ENCODE data around the gene IP6K3. TPM values are rescaled to one million over a fixed set of nuclear protein-coding genes. Genes with fewer than 3 reads are reported as not detected.

The IP6K3 gene
- polyA plus RNA-seq, 2 donors, result 0.65 to 0.96 TPM

GRCh38 chr6:33779290-33779689 lies 32.6 kb upstream of the IP6K3 start:
- H3K27ac ChIP-seq (ENCODE audit: low read depth in 2 of 2, low read length in 1 of 2), result no peak overlapping the region
- peaks cover 43 to 85% of the 10 kb centered on the region in 2 donors for H3K36me3 ChIP-seq (ENCODE audit: control insufficient read depth in 2 of 2, insufficient read depth in 2 of 2, low read length in 1 of 2)
- no peaks in the 10 kb centered on the region for H3K9me3 ChIP-seq (ENCODE audit: control insufficient read depth in 2 of 2, insufficient read depth in 1 of 2, low read depth in 1 of 2, low read length in 1 of 2)
- WGBS, 2 donors, result 84 to 92% methylated on average over 7 of the region's 7 CpGs
- H3K4me3 ChIP-seq (ENCODE audit: low read depth in 1 of 2, low read length in 2 of 2), result no peak overlapping the region
- no peaks in the 10 kb centered on the region for H3K27me3 ChIP-seq (ENCODE audit: control insufficient read depth in 1 of 2, insufficient read depth in 2 of 2, low read length in 2 of 2)
- peaks cover 0 to 2% of the 10 kb centered on the region in 2 donors for H3K4me1 ChIP-seq (ENCODE audit: control insufficient read depth in 2 of 2, insufficient read depth in 2 of 2, low read length in 1 of 2)

- Histone ChIP-seq H3K4me3 (ENCODE audit: low read depth in 1 of 2, low read length in 2 of 2) (no peak overlapping the region), H3K9me3 (ENCODE audit: control insufficient read depth in 2 of 2, insufficient read depth in 1 of 2, low read depth in 1 of 2, low read length in 1 of 2) (no peaks in the 10 kb centered on the region), H3K27ac (ENCODE audit: low read depth in 2 of 2, low read length in 1 of 2) (no peak overlapping the region), H3K4me1 (ENCODE audit: control insufficient read depth in 2 of 2, insufficient read depth in 2 of 2, low read length in 1 of 2) (peaks cover 0 to 2% of the 10 kb centered on the region in 2 donors), H3K36me3 (ENCODE audit: control insufficient read depth in 2 of 2, insufficient read depth in 2 of 2, low read length in 1 of 2) (peaks cover 41 to 82% of the 10 kb centered on the region in 2 donors), H3K27me3 (ENCODE audit: control insufficient read depth in 1 of 2, insufficient read depth in 2 of 2, low read length in 2 of 2) (no peaks in the 10 kb centered on the region)
- WGBS, 2 donors, result 87 to 90% methylated on average over 12 of the region's 12 CpGs
Observed at GRCh38 chr6:33778444-33779121, 31.9 kb upstream of the IP6K3 start.

- peaks cover 0 to 2% of the 10 kb centered on the region in 2 donors for H3K4me1 ChIP-seq (ENCODE audit: control insufficient read depth in 2 of 2, insufficient read depth in 2 of 2, low read length in 1 of 2)
- no peak overlapping the region for H3K27ac ChIP-seq (ENCODE audit: low read depth in 2 of 2, low read length in 1 of 2)
- H3K4me3 ChIP-seq (ENCODE audit: low read depth in 1 of 2, low read length in 2 of 2), result no peak overlapping the region
- H3K27me3 ChIP-seq (ENCODE audit: control insufficient read depth in 1 of 2, insufficient read depth in 2 of 2, low read length in 2 of 2), result no peaks in the 10 kb centered on the region
- 89% methylated on average over 25 of the region's 25 CpGs for WGBS, 2 donors
- H3K36me3 ChIP-seq (ENCODE audit: control insufficient read depth in 2 of 2, insufficient read depth in 2 of 2, low read length in 1 of 2), result peaks cover 38 to 79% of the 10 kb centered on the region in 2 donors
- no peaks in the 10 kb centered on the region for H3K9me3 ChIP-seq (ENCODE audit: control insufficient read depth in 2 of 2, insufficient read depth in 1 of 2, low read depth in 1 of 2, low read length in 1 of 2)
Observed at GRCh38 chr6:33777398-33778388, 31.0 kb upstream of the IP6K3 start.

- no peaks in the 10 kb centered on the region for H3K9me3 ChIP-seq (ENCODE audit: control insufficient read depth in 2 of 2, insufficient read depth in 1 of 2, low read depth in 1 of 2, low read length in 1 of 2)
- H3K27ac ChIP-seq (ENCODE audit: low read depth in 2 of 2, low read length in 1 of 2), result no peak overlapping the region
- H3K4me1 ChIP-seq (ENCODE audit: control insufficient read depth in 2 of 2, insufficient read depth in 2 of 2, low read length in 1 of 2), result peaks cover 0 to 11% of the 10 kb centered on the region in 2 donors
- H3K4me3 ChIP-seq (ENCODE audit: low read depth in 1 of 2, low read length in 2 of 2), result no peak overlapping the region
- H3K27me3 ChIP-seq (ENCODE audit: control insufficient read depth in 1 of 2, insufficient read depth in 2 of 2, low read length in 2 of 2), result no peaks in the 10 kb centered on the region
- H3K36me3 ChIP-seq (ENCODE audit: control insufficient read depth in 2 of 2, insufficient read depth in 2 of 2, low read length in 1 of 2), result peaks cover 38 to 74% of the 10 kb centered on the region in 2 donors
- WGBS, 2 donors, result 90 to 94% methylated on average over 13 of the region's 13 CpGs
Observed at GRCh38 chr6:33776764-33777163, 30.1 kb upstream of the IP6K3 start.

GRCh38 chr6:33776186-33776585 lies 29.5 kb upstream of the IP6K3 start:
- H3K27me3 ChIP-seq (ENCODE audit: control insufficient read depth in 1 of 2, insufficient read depth in 2 of 2, low read length in 2 of 2), result no peaks in the 10 kb centered on the region
- H3K4me1 ChIP-seq (ENCODE audit: control insufficient read depth in 2 of 2, insufficient read depth in 2 of 2, low read length in 1 of 2), result peaks cover 0 to 9% of the 10 kb centered on the region in 2 donors
- H3K36me3 ChIP-seq (ENCODE audit: control insufficient read depth in 2 of 2, insufficient read depth in 2 of 2, low read length in 1 of 2), result peaks cover 38 to 69% of the 10 kb centered on the region in 2 donors
- 92 to 94% methylated on average over 4 of the region's 4 CpGs for WGBS, 2 donors
- no peak overlapping the region for H3K27ac ChIP-seq (ENCODE audit: low read depth in 2 of 2, low read length in 1 of 2)
- H3K9me3 ChIP-seq (ENCODE audit: control insufficient read depth in 2 of 2, insufficient read depth in 1 of 2, low read depth in 1 of 2, low read length in 1 of 2), result no peaks in the 10 kb centered on the region
- no peak overlapping the region for H3K4me3 ChIP-seq (ENCODE audit: low read depth in 1 of 2, low read length in 2 of 2)

- H3K36me3 ChIP-seq (ENCODE audit: control insufficient read depth in 2 of 2, insufficient read depth in 2 of 2, low read length in 1 of 2), result peaks cover 38 to 59% of the 10 kb centered on the region in 2 donors
- H3K4me3 ChIP-seq (ENCODE audit: low read depth in 1 of 2, low read length in 2 of 2), result no peak overlapping the region
- no peaks in the 10 kb centered on the region for H3K9me3 ChIP-seq (ENCODE audit: control insufficient read depth in 2 of 2, insufficient read depth in 1 of 2, low read depth in 1 of 2, low read length in 1 of 2)
- no peaks in the 10 kb centered on the region for H3K27me3 ChIP-seq (ENCODE audit: control insufficient read depth in 1 of 2, insufficient read depth in 2 of 2, low read length in 2 of 2)
- 92 to 98% methylated on average over 3 of the region's 3 CpGs for WGBS, 2 donors
- H3K4me1 ChIP-seq (ENCODE audit: control insufficient read depth in 2 of 2, insufficient read depth in 2 of 2, low read length in 1 of 2), result peaks cover 0 to 15% of the 10 kb centered on the region in 2 donors
- no peak overlapping the region for H3K27ac ChIP-seq (ENCODE audit: low read depth in 2 of 2, low read length in 1 of 2)
Observed at GRCh38 chr6:33774774-33775173, 28.1 kb upstream of the IP6K3 start.

GRCh38 chr6:33772902-33773472 lies 26.3 kb upstream of the IP6K3 start:
- 49 to 65% methylated on average over 6 of the region's 6 CpGs for WGBS, 2 donors
- Histone ChIP-seq H3K4me1 (ENCODE audit: control insufficient read depth in 2 of 2, insufficient read depth in 2 of 2, low read length in 1 of 2) (peaks cover 0 to 15% of the 10 kb centered on the region in 2 donors), H3K9me3 (ENCODE audit: control insufficient read depth in 2 of 2, insufficient read depth in 1 of 2, low read depth in 1 of 2, low read length in 1 of 2) (no peaks in the 10 kb centered on the region), H3K27ac (ENCODE audit: low read depth in 2 of 2, low read length in 1 of 2) (no peak overlapping the region), H3K27me3 (ENCODE audit: control insufficient read depth in 1 of 2, insufficient read depth in 2 of 2, low read length in 2 of 2) (no peaks in the 10 kb centered on the region), H3K4me3 (ENCODE audit: low read depth in 1 of 2, low read length in 2 of 2) (no peak overlapping the region), H3K36me3 (ENCODE audit: control insufficient read depth in 2 of 2, insufficient read depth in 2 of 2, low read length in 1 of 2) (peaks cover 23 to 43% of the 10 kb centered on the region in 2 donors)

- Histone ChIP-seq H3K27me3 (ENCODE audit: control insufficient read depth in 1 of 2, insufficient read depth in 2 of 2, low read length in 2 of 2) (no peaks in the 10 kb centered on the region), H3K4me3 (ENCODE audit: low read depth in 1 of 2, low read length in 2 of 2) (no peak overlapping the region), H3K36me3 (ENCODE audit: control insufficient read depth in 2 of 2, insufficient read depth in 2 of 2, low read length in 1 of 2) (peaks cover 17 to 35% of the 10 kb centered on the region in 2 donors), H3K4me1 (ENCODE audit: control insufficient read depth in 2 of 2, insufficient read depth in 2 of 2, low read length in 1 of 2) (peaks cover 0 to 15% of the 10 kb centered on the region in 2 donors), H3K9me3 (ENCODE audit: control insufficient read depth in 2 of 2, insufficient read depth in 1 of 2, low read depth in 1 of 2, low read length in 1 of 2) (peaks cover 0 to 3% of the 10 kb centered on the region in 2 donors), H3K27ac (ENCODE audit: low read depth in 2 of 2, low read length in 1 of 2) (peak overlapping the region in 1 of 2 donors; percentile 69)
- 52 to 69% methylated on average over 24 of the region's 24 CpGs for WGBS, 2 donors
Observed at GRCh38 chr6:33772082-33772830, 25.6 kb upstream of the IP6K3 start.

Measured in esophagus (tissue), 2 donors.